GM18951 (cell line): ENCODE data around the gene IGBP1.
"Not testable (repeated sequence)": the region's sequence is repeated elsewhere in the genome, so short reads cannot be mapped to it uniquely, and the experiment has no call there.

Experiments used
- POLR2A ChIP-seq: IDR thresholded peaks from 4 replicates; pipeline ENCODE4 v1.6.1; 2011; ENCODE audit warnings: mild to moderate bottlenecking; ENCODE audit not compliant: insufficient read length, insufficient read depth; ENCODE audit errors: extremely low read depth
- in situ Hi-C: fragments of 300-500 bp; cut with MboI; formaldehyde crosslinking; loops from one replicate; pipeline ENCODE4 v1.12.0; 2022; ENCODE audit warnings: low sequenced_read_pairs, mixed read lengths, inconsistent platforms; ENCODE audit not compliant: unreplicated experiment

Gene IGBP1

GRCh38 chrX:70172964-70173363 lies 39.7 kb downstream of the IGBP1 start:
- TF ChIP-seq POLR2A, result no peak
- in situ Hi-C loops, result no loop called here

DNA sequence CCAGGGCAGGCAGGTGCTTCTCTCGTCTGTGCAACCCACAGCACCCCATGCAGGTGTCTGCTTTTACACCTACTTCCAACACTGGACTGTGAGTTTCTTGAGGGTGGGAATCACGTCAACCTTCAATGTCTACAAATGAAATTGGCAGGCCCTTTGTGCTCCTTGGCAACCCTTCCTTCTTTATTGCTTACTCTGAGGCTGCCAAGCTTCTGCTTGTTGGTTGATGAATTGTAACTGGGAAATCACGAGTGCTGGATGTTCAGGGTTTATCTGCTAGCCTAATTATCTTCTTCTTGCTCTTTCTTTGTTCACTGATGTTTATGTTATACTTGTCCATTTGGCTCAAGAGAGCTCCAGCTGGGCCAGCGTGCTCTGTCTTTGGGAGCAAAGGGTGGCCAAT lies 41.5 kb downstream of the IGBP1 start:
- no peak for TF ChIP-seq POLR2A
- in situ Hi-C loops, result no loop called here

GRCh38 chrX:70175338-70175737 lies 42.1 kb downstream of the IGBP1 start:
- in situ Hi-C loops, result no loop called here
- TF ChIP-seq POLR2A, result no peak

- TF ChIP-seq POLR2A, result no peak
- in situ Hi-C loops, result no loop called here
These were observed 43.8 kb downstream of the IGBP1 start, which contains the start of gene DGAT2L6 for GRCh38 chrX:70176938-70177533. Gene DGAT2L6, plus strand, starts transcription at chrX:70177483. Its CDS starts 100 bp downstream, at chrX:70177583.

GRCh38 chrX:70183091-70183490 lies 49.8 kb downstream of the IGBP1 start:
- TF ChIP-seq POLR2A, result no peak
- in situ Hi-C loops, result no loop called here

- TF ChIP-seq POLR2A, result no peak
- in situ Hi-C loops, result no loop called here
These were observed 57.0 kb downstream of the IGBP1 start for GRCh38 chrX:70190225-70190624.

DNA sequence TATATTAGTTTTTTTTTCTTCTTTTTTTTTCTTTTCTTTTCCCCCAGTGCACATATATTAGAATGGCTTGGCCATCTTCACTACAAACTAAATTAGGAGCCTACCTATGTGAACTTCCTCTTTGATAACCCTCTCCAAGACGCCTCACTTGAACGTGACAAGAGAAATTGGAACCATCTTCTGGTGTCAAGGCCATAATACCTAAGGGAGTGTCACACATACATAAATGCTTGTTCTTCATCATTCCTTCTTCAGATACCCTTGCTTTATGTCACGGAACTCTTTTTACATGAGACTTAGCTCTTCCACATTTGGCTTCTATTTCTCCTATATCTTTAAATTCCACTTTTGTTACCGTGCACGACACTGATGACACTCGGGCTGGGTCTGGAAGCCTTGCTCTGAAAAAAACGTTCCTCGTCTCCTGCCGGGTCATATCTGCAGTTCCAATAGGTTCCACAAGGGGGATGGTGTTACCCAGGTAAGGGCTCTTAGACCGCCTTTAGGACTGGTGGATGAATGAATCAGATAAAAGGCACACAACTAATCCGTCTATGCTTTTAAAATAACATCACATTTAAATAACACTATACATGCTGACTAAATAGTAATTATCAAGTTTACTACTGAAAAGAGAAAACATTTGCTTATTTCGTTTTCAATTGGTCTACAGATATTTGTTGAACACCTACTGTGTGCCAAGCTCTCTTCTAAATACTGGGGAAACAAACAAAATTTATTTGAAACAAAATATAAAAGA lies 63.9 kb downstream of the IGBP1 start:
- in situ Hi-C loops, result no loop called here
- TF ChIP-seq POLR2A, result no peak

- TF ChIP-seq POLR2A, result no peak
- in situ Hi-C loops, result no loop called here
These were observed 68.5 kb downstream of the IGBP1 start for GRCh38 chrX:70201732-70202131.

DNA sequence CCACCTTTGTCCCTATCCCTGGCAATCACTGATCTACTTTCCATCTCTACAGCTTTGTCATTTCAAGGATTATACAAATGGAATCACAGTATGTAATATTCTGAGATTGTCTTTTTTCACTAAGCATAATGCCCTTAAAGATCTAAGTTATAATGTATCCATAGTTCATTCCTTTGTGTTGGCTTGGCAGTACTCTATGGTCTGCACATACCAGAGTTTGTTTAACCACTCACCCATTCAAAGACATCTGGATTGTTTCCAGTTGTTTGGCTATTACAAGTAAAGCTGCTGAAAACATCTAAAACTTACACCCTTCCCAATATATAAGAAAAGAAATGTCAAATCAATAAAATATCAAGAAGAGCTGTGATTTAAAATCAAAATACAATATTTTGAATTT lies 75.2 kb downstream of the IGBP1 start:
- in situ Hi-C loops, result no loop called here

DNA sequence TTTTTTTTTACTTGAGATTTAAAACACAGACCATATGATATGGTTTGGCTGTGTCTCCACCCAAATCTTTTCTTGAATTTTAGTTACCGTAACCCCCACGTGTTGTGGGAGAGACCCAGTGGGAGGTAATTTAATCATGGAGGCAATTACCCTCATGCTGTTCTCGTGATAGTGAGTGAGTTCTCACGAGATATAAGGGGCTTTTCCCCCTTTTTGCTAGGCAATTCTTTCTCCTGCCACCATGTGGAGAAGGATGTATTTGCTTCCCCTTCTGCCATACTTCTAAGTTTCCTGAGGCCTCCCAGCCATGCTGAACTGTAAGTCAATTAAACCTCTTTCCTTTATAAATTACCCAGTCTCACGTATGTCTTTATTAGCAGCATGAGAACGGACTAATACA lies 76.3 kb downstream of the IGBP1 start:
- in situ Hi-C loops, result not testable (repeated sequence)

More for the DNA sequence above, 75.2 kb downstream of the IGBP1 start:
- TF ChIP-seq POLR2A, result no peak
